Smooth muscle cell (in vitro differentiated cells): Measurements from ENCODE around the gene HOPX. TPM values are rescaled to one million over a fixed set of nuclear protein-coding genes. Genes with fewer than 3 reads are reported as not detected.
"Not testable (repeated sequence)": the region's sequence is repeated elsewhere in the genome, so short reads cannot be mapped to it uniquely, and the experiment has no call there.

ENCODE experiments used
- DNase-seq: peaks from one replicate; lab custom pipeline; 2025; ENCODE audit not compliant: unreplicated experiment; lab: John Stamatoyannopoulos, UW
- H2AFZ ChIP-seq: fragments of 200-600 bp; sonication (generic); 2 replicates; pipeline ENCODE4 v1.6.0; 2016; ENCODE audit warnings: antibody characterized with exemption, low read depth, mild to moderate bottlenecking
- H3F3A ChIP-seq: fragments of 200-600 bp; sonication (generic); 2 replicates; pipeline ENCODE4 v1.6.0; 2017; ENCODE audit warnings: antibody characterized with exemption, low read depth
- H3K27ac ChIP-seq: fragments of 200-600 bp; sonication (generic); 2 replicates; pipeline ENCODE4 v1.5.1; 2016; ENCODE audit warnings: low read depth, mild to moderate bottlenecking
- H3K27me3 ChIP-seq: fragments of 200-600 bp; sonication (generic); 2 replicates; pipeline ENCODE4 v1.6.1; 2016; ENCODE audit warnings: low read depth, mild to moderate bottlenecking
- H3K36me3 ChIP-seq: fragments of 200-600 bp; sonication (generic); 2 replicates; pipeline ENCODE4 v1.5.1; 2016; ENCODE audit warnings: low read depth
- H3K4me1 ChIP-seq: fragments of 200-600 bp; sonication (generic); 2 replicates; pipeline ENCODE4 v1.5.1; 2016; ENCODE audit warnings: low read depth
- H3K4me2 ChIP-seq: fragments of 200-600 bp; sonication (generic); 2 replicates; pipeline ENCODE4 v1.6.0; 2016; ENCODE audit warnings: mild to moderate bottlenecking
- H3K4me3 ChIP-seq: fragments of 200-600 bp; sonication (generic); 2 replicates; pipeline ENCODE4 v1.5.1; 2016; ENCODE audit warnings: mild to moderate bottlenecking
- H3K79me2 ChIP-seq: fragments of 200-600 bp; sonication (generic); 2 replicates; pipeline ENCODE4 v1.6.0; 2016; ENCODE audit warnings: low read depth, mild to moderate bottlenecking
- H3K9ac ChIP-seq: fragments of 200-600 bp; sonication (generic); 2 replicates; pipeline ENCODE4 v1.6.0; 2016; ENCODE audit warnings: low read depth
- H3K9me3 ChIP-seq: fragments of 200-600 bp; sonication (generic); replicated peaks from 2 replicates; pipeline ENCODE4 v1.5.1; 2016; ENCODE audit warnings: low read depth
- H4K20me1 ChIP-seq: fragments of 200-600 bp; sonication (generic); 2 replicates; pipeline ENCODE4 v1.6.0; 2016; ENCODE audit warnings: low read depth
- WGBS: methylation state at CpG from one replicate; pipeline ENCODE4 v1.1.7; 2016; ENCODE audit warnings: low lambda C conversion rate; 5-methylcytosine and 5-hydroxymethylcytosine counted together
- polyA plus RNA-seq: library from polyadenylated mRNA; unstranded; fragments of >200 nt; fragmentation: Nextera tagmentation; extraction: Ambion mirVana; gene quantifications from 2 replicates; pipeline ENCODE4 v1.2.1, GENCODE V29; 2016
- total RNA-seq: library from RNA; depleted of rRNA; stranded (reverse); fragments of >200 nt; gene quantifications from 2 replicates; pipeline ENCODE4 v1.2.3, GENCODE V29; 2014
- TF ChIP-seq, protein P1 (sequence below): fragments of 200-600 bp; sonication (generic); IDR thresholded peaks from 2 replicates; pipeline ENCODE4 v1.5.1; 2017; ENCODE audit warnings: borderline replicate concordance, mild to moderate bottlenecking, antibody characterized with exemption; ENCODE audit not compliant: insufficient read depth, poor library complexity, severe bottlenecking

HOPX gene
- total and polyA plus RNA-seq, 2 experiments from 2014 or later: 86.9 to 111 TPM

DNA sequence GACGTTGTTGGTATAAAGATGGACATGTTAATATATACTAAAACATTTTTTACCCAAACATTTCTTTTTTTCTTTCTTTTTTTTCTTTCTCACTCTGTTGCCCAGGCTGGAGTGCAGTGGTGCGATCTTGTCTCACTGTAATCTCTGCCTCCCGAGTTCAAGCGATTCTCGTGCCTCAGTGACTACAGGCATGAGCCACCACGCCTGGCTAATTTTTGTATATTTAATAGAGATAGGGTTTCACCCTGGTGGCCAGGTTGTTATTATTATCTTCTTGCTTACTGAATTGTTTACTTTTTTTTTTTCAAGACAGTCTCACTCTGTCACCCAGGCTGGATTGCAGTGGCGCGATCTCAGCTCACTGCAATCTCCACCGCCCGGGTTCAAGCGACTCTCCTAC, 68.8 kb downstream of the HOPX start:
- Histone ChIP-seq H3K27ac (no peak overlapping the region), H3K4me3 (no peak overlapping the region), H3K4me2 (no peak overlapping the region), H4K20me1 (no peaks in the 10 kb centered on the region), H3K4me1 (no peaks in the 10 kb centered on the region), H3K9ac (no peak overlapping the region), H3K9me3 (no peaks in the 10 kb centered on the region), H3K27me3 (no peaks in the 10 kb centered on the region), H3K79me2 (no peaks in the 10 kb centered on the region), H2AFZ (no peak overlapping the region), H3K36me3 (no peaks in the 10 kb centered on the region), H3F3A (no peaks in the 10 kb centered on the region)
- WGBS: 93% methylated on average over 11 of the region's 11 CpGs
- TF ChIP-seq, protein P1, sequence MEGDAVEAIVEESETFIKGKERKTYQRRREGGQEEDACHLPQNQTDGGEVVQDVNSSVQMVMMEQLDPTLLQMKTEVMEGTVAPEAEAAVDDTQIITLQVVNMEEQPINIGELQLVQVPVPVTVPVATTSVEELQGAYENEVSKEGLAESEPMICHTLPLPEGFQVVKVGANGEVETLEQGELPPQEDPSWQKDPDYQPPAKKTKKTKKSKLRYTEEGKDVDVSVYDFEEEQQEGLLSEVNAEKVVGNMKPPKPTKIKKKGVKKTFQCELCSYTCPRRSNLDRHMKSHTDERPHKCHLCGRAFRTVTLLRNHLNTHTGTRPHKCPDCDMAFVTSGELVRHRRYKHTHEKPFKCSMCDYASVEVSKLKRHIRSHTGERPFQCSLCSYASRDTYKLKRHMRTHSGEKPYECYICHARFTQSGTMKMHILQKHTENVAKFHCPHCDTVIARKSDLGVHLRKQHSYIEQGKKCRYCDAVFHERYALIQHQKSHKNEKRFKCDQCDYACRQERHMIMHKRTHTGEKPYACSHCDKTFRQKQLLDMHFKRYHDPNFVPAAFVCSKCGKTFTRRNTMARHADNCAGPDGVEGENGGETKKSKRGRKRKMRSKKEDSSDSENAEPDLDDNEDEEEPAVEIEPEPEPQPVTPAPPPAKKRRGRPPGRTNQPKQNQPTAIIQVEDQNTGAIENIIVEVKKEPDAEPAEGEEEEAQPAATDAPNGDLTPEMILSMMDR: no peak
- DNase-seq: no peak

DNA sequence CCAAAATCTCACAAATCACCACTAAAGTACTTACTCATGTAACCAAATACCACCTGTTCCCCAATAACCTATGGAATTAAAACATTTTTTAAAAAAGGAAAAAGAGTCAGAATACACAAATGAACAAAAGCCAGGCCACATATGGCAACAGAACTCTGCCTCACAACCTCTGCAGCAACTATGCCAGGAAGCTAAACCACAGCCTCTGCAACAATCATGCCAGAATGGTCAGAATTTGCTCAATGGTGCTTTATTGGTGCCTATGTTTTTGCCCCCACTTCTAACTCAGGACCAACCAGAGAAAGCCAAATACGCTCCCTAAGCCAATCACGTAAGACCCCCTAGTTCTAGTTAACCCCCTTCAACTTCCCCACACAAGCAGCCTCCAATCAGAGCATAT, 69.6 kb downstream of the HOPX start:
- no peak for DNase-seq
- no peak overlapping the region for H3K9ac ChIP-seq
- no peaks in the 10 kb centered on the region for H3K4me1 ChIP-seq
- no peak overlapping the region for H2AFZ ChIP-seq
- no peak overlapping the region for H3K4me3 ChIP-seq
- TF ChIP-seq, protein P1: no peak
- no peak overlapping the region for H3K4me2 ChIP-seq
- H3K36me3 ChIP-seq: no peaks in the 10 kb centered on the region
- 89% methylated on average over 2 of the region's 2 CpGs for WGBS
- H3K27me3 ChIP-seq: peaks cover 3% of the 10 kb centered on the region
- H3F3A ChIP-seq: no peaks in the 10 kb centered on the region
- H3K79me2 ChIP-seq: no peaks in the 10 kb centered on the region
- H4K20me1 ChIP-seq: no peaks in the 10 kb centered on the region
- H3K27ac ChIP-seq: no peak overlapping the region
- H3K9me3 ChIP-seq: no peaks in the 10 kb centered on the region

DNA sequence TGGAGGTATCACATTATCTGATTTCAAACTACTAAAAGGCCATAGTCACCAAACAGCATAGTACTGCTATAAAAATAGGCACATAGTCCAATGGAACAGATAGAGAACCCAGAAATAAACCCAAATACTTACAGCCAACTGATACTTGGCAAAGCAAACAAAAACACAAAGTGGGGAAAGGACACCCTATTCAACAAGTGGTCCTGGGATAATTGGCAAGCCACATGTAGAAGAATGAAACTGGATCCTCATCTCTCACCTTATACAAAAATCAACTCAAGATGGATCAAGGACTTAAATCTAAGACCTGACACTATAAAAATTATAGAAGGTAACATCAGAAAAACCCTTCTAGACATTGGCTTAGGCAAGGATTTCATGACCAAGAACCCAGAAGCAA, 70.9 kb downstream of the HOPX start:
- H3K4me3 ChIP-seq, DNase-seq: not testable (repeated sequence)

DNA sequence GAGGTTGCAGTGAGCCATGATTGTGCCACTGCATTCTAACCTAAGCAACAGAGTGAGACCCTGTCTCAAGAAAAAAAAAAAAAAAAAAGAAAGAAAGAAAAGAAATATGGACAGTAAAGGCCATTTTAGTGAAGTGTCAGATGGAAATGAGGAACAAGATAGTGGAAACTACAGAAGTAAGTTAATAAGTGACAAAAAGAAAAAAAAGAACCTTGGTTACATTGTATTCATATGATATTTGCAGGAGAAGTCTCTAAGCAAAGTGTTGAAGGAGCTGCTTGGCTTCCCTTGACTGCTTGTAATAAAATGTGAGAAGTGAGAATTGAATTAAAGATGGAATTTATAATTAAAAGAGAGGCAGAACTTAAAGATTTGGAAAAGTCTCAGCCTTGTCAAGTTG, 73.2 kb downstream of the HOPX start:
- TF ChIP-seq, protein P1: no peak
- Histone ChIP-seq H3K9me3 (no peaks in the 10 kb centered on the region), H3K4me3 (no peak overlapping the region), H3K27me3 (peaks cover 11% of the 10 kb centered on the region), H3K79me2 (no peaks in the 10 kb centered on the region), H3K27ac (no peak overlapping the region), H3K36me3 (no peaks in the 10 kb centered on the region), H3K4me2 (no peak overlapping the region), H3F3A (no peaks in the 10 kb centered on the region), H3K9ac (no peak overlapping the region), H4K20me1 (no peaks in the 10 kb centered on the region), H2AFZ (no peak overlapping the region), H3K4me1 (no peaks in the 10 kb centered on the region)
- no peak for DNase-seq

More for the DNA sequence above, 70.9 kb downstream of the HOPX start:
- H3K36me3 ChIP-seq, H3K27ac ChIP-seq, H3K9ac ChIP-seq, H4K20me1 ChIP-seq, H3K4me1 ChIP-seq, H2AFZ ChIP-seq, H3K79me2 ChIP-seq, H3K4me2 ChIP-seq, H3K9me3 ChIP-seq, H3F3A ChIP-seq: not testable (repeated sequence)
- peaks cover 11% of the 10 kb centered on the region for H3K27me3 ChIP-seq
